ENCODE data around the gene NTN1. TPM values are rescaled to one million over a fixed set of nuclear protein-coding genes. Genes with fewer than 3 reads are reported as not detected.

Gene NTN1
- total RNA-seq, 2 experiments from 2014 or later, result 1.2 to 1.3 TPM

- POLR2A ChIA-PET, result no interaction called here
- Mint-ChIP-seq H3K36me3 (ENCODE audit: low read depth) (no peaks in the 10 kb centered on the region), H3K27ac (no peak overlapping the region), H3K4me3 (no peak overlapping the region), H3K4me1 (ENCODE audit: low read depth) (peaks cover 4% of the 10 kb centered on the region), H3K27me3 (peaks cover 9% of the 10 kb centered on the region), H3K9me3 (no peaks in the 10 kb centered on the region)
- no peak for ATAC-seq
- CTCF ChIA-PET, result interaction anchor here (1.5 kb wide), 1 partner anchor 58 kb away, joined by 6 read pairs; no protein-coding TSS in a partner anchor
- intact Hi-C loops (cut with micrococcal nuclease), result no loop called here
- TF ChIP-seq CTCF (IDR thresholded peaks at IDR 0.05), result no peak
- DNase-seq, result no peak
These were observed 211.9 kb downstream of the NTN1 start for GRCh38 chr17:9233271-9233599.

GRCh38 chr17:9233761-9234160, 212.5 kb downstream of the NTN1 start:
- peaks cover 9% of the 10 kb centered on the region for H3K27me3 Mint-ChIP-seq
- DNase-seq (no peak), ATAC-seq (no peak)
- TF ChIP-seq CTCF (IDR thresholded peaks at IDR 0.05), result no peak
- H3K36me3 Mint-ChIP-seq (ENCODE audit: low read depth), result no peaks in the 10 kb centered on the region
- peaks cover 6% of the 10 kb centered on the region for H3K4me1 Mint-ChIP-seq (ENCODE audit: low read depth)
- POLR2A ChIA-PET, result no interaction called here
- no peak overlapping the region for H3K4me3 Mint-ChIP-seq
- no peaks in the 10 kb centered on the region for H3K9me3 Mint-ChIP-seq
- H3K27ac Mint-ChIP-seq, result no peak overlapping the region
- CTCF ChIA-PET, result no interaction called here
- intact Hi-C loops (cut with micrococcal nuclease), result no loop called here

- intact Hi-C loops (cut with micrococcal nuclease), result no loop called here
- TF ChIP-seq CTCF (IDR thresholded peaks at IDR 0.05), result no peak
These were observed 213.2 kb downstream of the NTN1 start for GRCh38 chr17:9234389-9234945.

GRCh38 chr17:9235346-9235745, 214.0 kb downstream of the NTN1 start:
- intact Hi-C loops (cut with micrococcal nuclease), result no loop called here

More at GRCh38 chr17:9234389-9234945, 213.2 kb downstream of the NTN1 start:
- POLR2A ChIA-PET, result no interaction called here
- no peaks in the 10 kb centered on the region for H3K36me3 Mint-ChIP-seq (ENCODE audit: low read depth)
- peaks cover 13% of the 10 kb centered on the region for H3K4me1 Mint-ChIP-seq (ENCODE audit: low read depth)
- ATAC-seq (no peak), DNase-seq (no peak)
- H3K4me3 Mint-ChIP-seq, result no peak overlapping the region
- H3K9me3 Mint-ChIP-seq, result no peaks in the 10 kb centered on the region
- CTCF ChIA-PET, result no interaction called here
- H3K27ac Mint-ChIP-seq, result no peak overlapping the region
- H3K27me3 Mint-ChIP-seq, result peaks cover 9% of the 10 kb centered on the region

More at GRCh38 chr17:9235346-9235745, 214.0 kb downstream of the NTN1 start:
- ChIA-PET CTCF (no interaction called here), POLR2A (interaction anchor here (0.6 kb wide), 1 partner anchor 23 kb away, joined by 3 read pairs; no protein-coding TSS in a partner anchor)
- Mint-ChIP-seq H3K9me3 (no peaks in the 10 kb centered on the region), H3K27ac (no peak overlapping the region), H3K36me3 (ENCODE audit: low read depth) (no peaks in the 10 kb centered on the region), H3K4me1 (ENCODE audit: low read depth) (peaks cover 13% of the 10 kb centered on the region), H3K27me3 (peaks cover 9% of the 10 kb centered on the region), H3K4me3 (no peak overlapping the region)
- DNase-seq (peak; percentile 28), ATAC-seq (peak; percentile 5)
- no peak for TF ChIP-seq CTCF (IDR thresholded peaks at IDR 0.05)

Measured in activated CD8-positive, alpha-beta T cell treated with anti-CD3 and anti-CD28 coated beads for 36 hours (primary cell).